ENCODE results near the gene DOCK9.

DOCK9 gene

GRCh38 chr13:98945863-98946605, 31.8 kb downstream of the DOCK9 start:
- DNase-seq (ENCODE audit: low read depth in 2 of 2), result no peak

- DNase-seq (ENCODE audit: low read depth in 2 of 2), result no peak
Measured at GRCh38 chr13:98944336-98944735, 33.5 kb downstream of the DOCK9 start.

DNA sequence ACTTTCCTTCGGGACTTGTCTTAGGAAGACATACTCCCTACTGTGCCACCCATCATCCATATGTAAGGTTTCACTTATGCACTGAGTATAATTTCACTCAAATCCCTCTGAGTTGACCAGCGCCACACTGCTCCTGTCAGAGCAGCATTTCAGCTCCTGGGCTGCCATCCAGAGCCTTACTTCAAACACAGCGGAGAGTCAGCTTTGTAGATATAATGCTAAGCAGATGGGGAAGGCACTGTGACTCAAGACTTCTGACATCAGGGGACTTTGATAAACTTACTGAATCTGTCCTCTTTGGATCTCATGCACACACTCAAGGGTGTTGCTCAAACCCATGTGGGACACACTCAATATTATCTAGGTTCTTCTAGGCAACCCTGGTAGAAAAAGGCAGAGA, 34.9 kb downstream of the DOCK9 start:
- DNase-seq (ENCODE audit: low read depth in 2 of 2), result no peak

DNA sequence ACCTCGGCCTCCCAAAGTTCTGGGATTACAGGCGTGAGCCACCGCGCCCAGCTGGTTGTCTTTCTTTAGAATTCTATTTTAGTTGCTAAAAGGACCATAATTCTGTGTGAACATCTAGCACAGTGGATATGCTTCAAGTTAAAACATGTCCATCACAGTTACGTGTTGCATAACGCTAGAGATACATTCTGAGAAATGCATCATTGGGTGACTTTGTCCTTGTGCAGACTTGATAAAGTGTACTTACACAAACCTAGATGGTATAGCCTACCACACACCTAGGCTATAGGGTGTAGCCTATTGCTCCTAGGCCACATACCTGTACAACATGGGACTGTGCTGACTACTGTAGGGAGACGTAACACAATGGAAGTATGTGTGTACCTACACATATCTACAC, 35.4 kb downstream of the DOCK9 start:
- DNase-seq (ENCODE audit: low read depth in 2 of 2), result no peak

GRCh38 chr13:98941536-98941935, 36.3 kb downstream of the DOCK9 start:
- DNase-seq (ENCODE audit: low read depth in 2 of 2), result no peak

DNA sequence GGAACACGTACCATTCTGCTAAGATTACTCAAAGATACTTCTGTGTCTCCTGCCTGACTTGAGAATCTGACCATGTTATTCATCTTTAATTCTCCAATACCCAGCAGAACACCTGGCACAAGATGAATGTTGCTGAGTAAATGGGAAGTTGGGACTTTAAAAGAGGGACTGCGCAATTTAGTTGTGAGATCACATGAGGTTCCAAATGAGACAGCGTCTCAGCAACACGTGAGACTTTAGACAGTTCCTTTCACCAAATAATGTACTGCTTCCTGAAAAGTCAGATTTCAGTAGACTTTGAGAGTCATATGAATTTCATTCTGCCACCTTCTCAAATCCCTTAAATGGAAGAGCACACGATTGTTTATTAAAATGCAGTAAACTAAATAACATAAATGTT, 36.7 kb downstream of the DOCK9 start:
- DNase-seq (ENCODE audit: low read depth in 2 of 2), result no peak

DNA sequence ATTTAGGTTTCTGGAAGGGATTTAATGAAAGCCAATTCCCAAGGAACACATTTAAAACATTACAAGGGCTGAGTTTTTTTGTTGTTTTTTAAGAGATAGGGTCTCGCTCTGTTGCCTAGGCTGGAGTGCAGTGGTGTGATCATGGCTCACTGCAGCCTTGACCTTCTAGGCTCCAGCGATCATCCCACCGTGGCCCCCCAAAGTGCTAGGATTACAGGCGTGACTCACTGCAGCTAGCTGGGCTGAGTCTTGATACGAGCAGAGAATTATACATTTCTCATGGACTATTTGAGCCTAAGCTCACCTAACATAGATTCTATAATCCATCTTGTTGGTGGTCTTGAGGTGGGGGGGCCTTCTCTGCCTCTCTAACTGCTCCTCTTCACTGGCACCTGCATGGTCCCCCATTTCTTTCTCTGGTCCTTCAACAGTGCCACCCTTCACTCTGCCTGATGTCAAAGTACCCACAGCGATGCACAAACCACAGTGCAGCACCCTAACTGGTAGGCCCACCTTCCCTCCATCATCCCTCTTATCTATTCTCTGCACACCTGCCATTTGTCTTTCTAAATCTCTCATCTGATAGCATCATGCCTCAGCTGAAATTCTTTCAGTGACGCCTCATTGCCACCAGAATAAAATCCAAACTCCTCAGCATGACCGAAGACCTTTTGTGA, 37.4 kb downstream of the DOCK9 start:
- no peak for DNase-seq (ENCODE audit: low read depth in 2 of 2)

GRCh38 chr13:98939660-98940191, 38.1 kb downstream of the DOCK9 start:
- no peak for DNase-seq (ENCODE audit: low read depth in 2 of 2)

GRCh38 chr13:98938801-98939200, 39.1 kb downstream of the DOCK9 start:
- DNase-seq (ENCODE audit: low read depth in 2 of 2), result no peak

- no peak for DNase-seq (ENCODE audit: low read depth in 2 of 2)
Measured at GRCh38 chr13:98937911-98938381, 39.9 kb downstream of the DOCK9 start.

DNA sequence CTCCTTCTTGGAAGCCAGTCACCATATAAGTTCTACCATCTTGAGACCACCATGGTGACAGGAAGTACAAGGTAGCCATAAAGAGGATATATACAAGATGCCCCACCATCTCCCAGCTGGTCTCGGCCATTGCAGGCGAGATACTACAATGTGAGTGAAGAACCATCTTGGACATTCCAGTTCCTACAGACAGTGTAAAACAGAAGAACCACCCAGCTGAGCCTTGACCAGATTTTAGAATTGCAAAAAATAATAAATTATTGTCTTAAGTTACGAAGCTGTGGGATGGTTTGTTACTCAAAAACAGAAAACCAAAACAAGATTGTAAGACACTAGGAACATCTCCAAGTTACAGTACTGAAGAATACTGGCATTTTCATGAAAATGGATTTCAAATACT, 43.6 kb downstream of the DOCK9 start:
- DNase-seq (ENCODE audit: low read depth in 2 of 2), result no peak

GRCh38 chr13:98930151-98930591, 47.7 kb downstream of the DOCK9 start:
- no peak for DNase-seq (ENCODE audit: low read depth in 2 of 2)

GRCh38 chr13:98927951-98928927, 49.6 kb downstream of the DOCK9 start:
- DNase-seq (ENCODE audit: low read depth in 2 of 2), result no peak

- DNase-seq (ENCODE audit: low read depth in 2 of 2), result no peak
Measured at GRCh38 chr13:98925949-98926348, 51.9 kb downstream of the DOCK9 start.

- DNase-seq (ENCODE audit: low read depth in 2 of 2), result no peak
Measured at GRCh38 chr13:98923641-98924397, 54.0 kb downstream of the DOCK9 start.

GRCh38 chr13:98922306-98922705, 55.6 kb downstream of the DOCK9 start:
- DNase-seq (ENCODE audit: low read depth in 2 of 2), result no peak

DNA sequence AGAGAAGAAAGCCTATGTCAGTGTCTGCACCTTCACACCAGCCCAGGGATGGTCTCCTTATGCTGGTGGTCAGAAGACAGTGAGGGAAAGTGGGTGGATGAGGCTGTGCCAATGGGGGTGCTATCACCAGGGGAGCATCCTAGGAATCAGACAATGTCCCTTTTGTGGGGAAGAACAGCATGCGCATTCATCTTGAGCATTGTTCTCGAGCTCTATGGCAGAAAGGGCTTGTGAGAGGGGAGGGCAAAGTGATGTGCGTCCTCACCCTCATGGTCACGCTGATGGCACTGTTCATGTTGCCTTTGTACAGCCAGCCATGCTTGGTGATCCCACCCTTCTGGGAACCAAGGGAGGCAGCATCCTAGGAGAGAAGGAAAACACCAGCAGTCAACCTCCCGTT, 56.1 kb downstream of the DOCK9 start:
- no peak for DNase-seq (ENCODE audit: low read depth in 2 of 2)

DNA sequence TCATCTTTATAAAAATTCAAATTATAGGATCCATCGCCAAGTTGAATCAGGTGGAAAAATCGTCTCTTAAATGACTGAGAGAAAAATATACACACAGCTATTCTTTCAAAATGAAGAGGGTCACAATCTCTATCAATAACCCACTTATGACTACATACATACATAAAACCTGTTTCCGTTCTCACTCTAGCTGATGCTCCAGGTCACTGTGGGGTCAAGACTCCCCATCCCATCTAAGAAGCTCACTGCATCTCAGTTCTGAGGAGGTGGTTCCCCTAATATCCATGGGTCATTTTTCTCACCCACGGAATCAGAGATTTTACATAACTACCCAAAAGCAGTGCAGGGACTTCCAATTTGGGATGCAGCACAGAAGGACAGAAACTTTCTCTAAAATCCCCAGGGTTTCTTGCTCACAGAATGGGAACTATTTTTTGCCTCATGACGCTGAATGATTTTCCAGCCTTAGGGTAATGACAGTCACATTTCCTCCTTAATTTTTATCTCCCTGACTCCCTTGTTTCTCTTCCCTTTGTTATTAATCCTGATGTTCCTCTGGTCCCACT, 56.8 kb downstream of the DOCK9 start:
- DNase-seq (ENCODE audit: low read depth in 2 of 2), result no peak

DNA sequence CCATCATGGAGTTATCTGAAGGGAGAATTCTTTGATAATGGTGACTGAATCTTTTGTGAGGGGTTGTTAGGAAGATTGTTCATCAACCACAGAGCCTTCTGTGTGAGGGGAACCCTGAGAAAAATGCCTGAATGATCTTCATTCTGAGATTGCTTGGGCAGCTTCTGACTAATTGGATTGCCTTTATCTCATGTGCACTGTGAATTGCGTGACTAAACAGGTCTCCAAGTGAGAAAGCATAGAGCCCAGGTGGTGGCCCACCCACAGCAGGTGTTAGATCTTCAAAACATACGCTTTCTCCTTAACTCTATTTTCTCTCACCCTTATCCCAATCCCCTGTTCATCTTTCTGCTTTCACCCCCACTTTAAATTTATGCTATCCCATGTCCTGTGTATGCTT, 58.3 kb downstream of the DOCK9 start:
- no peak for DNase-seq (ENCODE audit: low read depth in 2 of 2)

DNA sequence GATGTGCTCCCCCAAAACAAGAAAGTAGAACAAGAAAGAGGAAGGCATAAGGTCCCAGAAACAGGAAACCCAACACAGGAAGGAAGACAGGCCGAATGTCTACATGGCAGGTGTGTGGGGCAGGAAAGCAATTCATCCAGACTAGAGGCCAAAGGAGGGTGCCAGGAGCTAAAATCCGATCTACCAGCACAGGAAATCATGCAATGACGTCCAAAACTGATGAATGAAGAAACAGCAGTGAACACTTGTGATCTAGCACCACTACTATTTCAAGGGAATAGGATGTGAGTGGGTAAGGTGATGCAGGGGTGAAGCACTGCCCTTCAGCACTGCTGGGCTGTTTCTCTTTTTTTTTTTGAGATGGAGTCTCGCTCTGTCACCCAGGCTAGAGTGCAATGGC, 59.1 kb downstream of the DOCK9 start:
- no peak for DNase-seq (ENCODE audit: low read depth in 2 of 2)

GRCh38 chr13:98917116-98917515, 60.7 kb downstream of the DOCK9 start:
- DNase-seq (ENCODE audit: low read depth in 2 of 2), result no peak
